Calu3 (cell line): ENCODE data around the gene DYNC1H1. TPM values are rescaled to one million over a fixed set of nuclear protein-coding genes. Genes with fewer than 3 reads are reported as not detected.

Experiments used
- BruUV-seq: library from RNA; stranded (reverse); fragments of 400-500 nt; replicated peaks from 2 replicates; lab custom pipeline; 2021; lab: Mats Ljungman, UMichigan
- CTCF ChIA-PET: fragments of 300-600 bp; sonication (Branson Sonifier 250); formaldehyde crosslinking; loops from one replicate; lab custom pipeline; 2022; ENCODE audit warnings: antibody characterized with exemption; lab: Charles Lee
- DNase-seq: peaks from one replicate; pipeline ENCODE4 v3.0.0; 2022
- H3K27ac Mint-ChIP-seq: one replicate; pipeline ENCODE4 v1.8.0; 2022; ENCODE audit warnings: mixed read lengths; ENCODE audit not compliant: unreplicated experiment
- H3K27me3 Mint-ChIP-seq: one replicate; pipeline ENCODE4 v1.8.0; 2022; ENCODE audit warnings: mixed read lengths; ENCODE audit not compliant: unreplicated experiment
- H3K36me3 Mint-ChIP-seq: one replicate; pipeline ENCODE4 v1.8.0; 2022; ENCODE audit warnings: mild to moderate bottlenecking, moderate library complexity, mixed read lengths; ENCODE audit not compliant: insufficient read depth, unreplicated experiment
- H3K4me1 Mint-ChIP-seq: one replicate; pipeline ENCODE4 v1.8.0; 2022; ENCODE audit warnings: mild to moderate bottlenecking, low read depth, mixed read lengths; ENCODE audit not compliant: unreplicated experiment
- H3K4me3 Mint-ChIP-seq: one replicate; pipeline ENCODE4 v1.8.0; 2022; ENCODE audit warnings: mild to moderate bottlenecking, low read depth, moderate library complexity, mixed read lengths; ENCODE audit not compliant: unreplicated experiment
- H3K9me3 Mint-ChIP-seq: one replicate; pipeline ENCODE4 v1.8.0; 2022; ENCODE audit warnings: low read depth, mixed read lengths; ENCODE audit not compliant: unreplicated experiment
- CTCF ChIP-seq: fragments of 200-600 bp; IDR thresholded peaks from one replicate; pipeline ENCODE4 v1.8.0; 2022; ENCODE audit warnings: antibody characterized with exemption; ENCODE audit not compliant: unreplicated experiment
- intact Hi-C: fragments of 100-400 bp; cut with micrococcal nuclease; formaldehyde crosslinking; loops from one replicate; pipeline ENCODE4 v1.10.0; 2022; ENCODE audit not compliant: unreplicated experiment
- total RNA-seq: library from RNA; stranded (reverse); gene quantifications from 2 replicates; pipeline ENCODE4 v1.2.3, GENCODE V29; 2022

DYNC1H1 gene
- total RNA-seq, 1 experiment from 2014 or later = 529 TPM

- TF ChIP-seq CTCF = no peak
- Mint-ChIP-seq H3K27me3 (no peaks in the 10 kb centered on the region), H3K9me3 (no peaks in the 10 kb centered on the region), H3K4me1 (no peaks in the 10 kb centered on the region), H3K4me3 (no peak overlapping the region), H3K36me3 (peaks cover 11% of the 10 kb centered on the region), H3K27ac (no peak overlapping the region)
- no TSS peak for BruUV-seq
- CTCF ChIA-PET = no interaction called here
- DNase-seq = no peak
- intact Hi-C loops = loop anchor here (10.0 kb wide), 1 partner anchor 150 kb away; no protein-coding TSS in a partner anchor
Measured at GRCh38 chr14:101925152-101925551, 39.2 kb upstream of the DYNC1H1 start.

DNA sequence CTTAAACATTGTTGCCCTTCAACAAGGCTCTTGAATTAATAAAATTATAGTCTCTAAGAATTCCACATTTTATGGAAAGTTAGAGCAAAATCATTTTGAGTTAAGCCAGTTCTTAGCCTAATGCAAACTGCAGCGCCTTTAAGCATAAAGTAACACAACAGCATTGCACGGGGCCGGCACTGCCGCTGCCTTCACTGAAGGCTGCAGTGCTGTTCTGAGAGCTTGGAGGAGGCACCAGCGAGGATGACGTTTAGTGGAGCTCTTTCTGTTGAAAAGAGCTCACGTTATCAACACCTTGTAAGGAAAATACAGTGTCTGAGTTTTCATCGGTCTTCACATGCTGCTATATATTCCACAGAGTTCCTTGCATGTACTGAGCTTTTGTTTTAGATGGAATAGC lies 38.3 kb upstream of the DYNC1H1 start:
- no TSS peak for BruUV-seq
- H3K27ac Mint-ChIP-seq = no peak overlapping the region
- CTCF ChIA-PET = no interaction called here
- H3K27me3 Mint-ChIP-seq = no peaks in the 10 kb centered on the region
- no peak overlapping the region for H3K4me3 Mint-ChIP-seq
- no peaks in the 10 kb centered on the region for H3K9me3 Mint-ChIP-seq
- no peaks in the 10 kb centered on the region for H3K4me1 Mint-ChIP-seq
- peaks cover 11% of the 10 kb centered on the region for H3K36me3 Mint-ChIP-seq
- no peak for DNase-seq
- no peak for TF ChIP-seq CTCF
- intact Hi-C loops = loop anchor here (10.0 kb wide), 1 partner anchor 151 kb away; no protein-coding TSS in a partner anchor

DNA sequence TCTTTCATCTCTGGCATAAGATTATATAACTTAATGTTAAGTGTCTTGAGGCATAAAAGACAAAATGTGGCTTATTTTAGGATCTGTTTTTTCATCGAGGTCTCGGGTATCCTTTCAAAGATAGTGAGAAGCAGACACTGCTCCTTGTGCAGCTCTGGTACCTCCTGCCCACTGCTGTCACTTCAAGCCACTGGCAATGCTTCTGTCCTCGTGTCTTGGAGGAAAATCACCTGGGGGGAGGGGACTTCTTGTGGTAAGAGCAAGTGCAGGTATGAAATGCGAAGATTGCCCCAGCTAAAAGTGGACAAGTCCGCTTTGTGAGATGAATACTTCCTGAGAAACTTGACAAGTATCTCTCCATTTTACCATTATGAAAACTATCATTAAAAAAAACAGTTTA lies 37.8 kb upstream of the DYNC1H1 start:
- intact Hi-C loops = loop anchor here (10.0 kb wide), 1 partner anchor 152 kb away; no protein-coding TSS in a partner anchor
- DNase-seq = no peak
- H3K27me3 Mint-ChIP-seq = no peaks in the 10 kb centered on the region
- peaks cover 7% of the 10 kb centered on the region for H3K36me3 Mint-ChIP-seq
- H3K4me3 Mint-ChIP-seq = no peak overlapping the region
- no peak for TF ChIP-seq CTCF
- H3K9me3 Mint-ChIP-seq = no peaks in the 10 kb centered on the region
- no TSS peak for BruUV-seq
- H3K4me1 Mint-ChIP-seq = no peaks in the 10 kb centered on the region
- H3K27ac Mint-ChIP-seq = no peak overlapping the region
- CTCF ChIA-PET = no interaction called here

GRCh38 chr14:101927859-101928258 lies 36.5 kb upstream of the DYNC1H1 start:
- intact Hi-C loops = loop anchor here (10.0 kb wide), 1 partner anchor 153 kb away; no protein-coding TSS in a partner anchor
- BruUV-seq = no TSS peak

More at GRCh38 chr14:101927859-101928258, 36.5 kb upstream of the DYNC1H1 start:
- no peak for DNase-seq
- Mint-ChIP-seq H3K36me3 (peaks cover 5% of the 10 kb centered on the region), H3K27ac (no peak overlapping the region), H3K4me1 (no peaks in the 10 kb centered on the region), H3K4me3 (no peak overlapping the region), H3K27me3 (no peaks in the 10 kb centered on the region), H3K9me3 (no peaks in the 10 kb centered on the region)
- CTCF ChIA-PET = no interaction called here
- TF ChIP-seq CTCF = no peak
